Activated T-helper 17 cell treated with anti-CD3 and anti-CD28 coated beads, Interleukin-2, amount 50 U/mL, for 72 hours (primary cell): Measurements from ENCODE around the gene PLPP4. TPM values are rescaled to one million over a fixed set of nuclear protein-coding genes. Genes with fewer than 3 reads are reported as not detected.

ENCODE experiments used
- ATAC-seq: fragments of 150-1000 bp; cut with Tn5 transposase; replicated peaks from 2 replicates; pipeline ENCODE4 v1.10.0; 2021; ENCODE audit warnings: mild to moderate bottlenecking, moderate library complexity
- H3K27ac Mint-ChIP-seq: one replicate; pipeline ENCODE4 v1.8.0; 2022; ENCODE audit warnings: mixed read lengths
- H3K27me3 Mint-ChIP-seq: one replicate; pipeline ENCODE4 v1.8.0; 2022; ENCODE audit warnings: mixed read lengths
- H3K36me3 Mint-ChIP-seq: one replicate; pipeline ENCODE4 v1.8.0; 2022; ENCODE audit warnings: low read depth, mild to moderate bottlenecking, mixed read lengths
- H3K4me1 Mint-ChIP-seq: one replicate; pipeline ENCODE4 v1.8.0; 2022; ENCODE audit warnings: mixed read lengths
- H3K4me3 Mint-ChIP-seq: one replicate; pipeline ENCODE4 v1.8.0; 2022; ENCODE audit warnings: mild to moderate bottlenecking, mixed read lengths
- H3K9me3 Mint-ChIP-seq: one replicate; pipeline ENCODE4 v1.8.0; 2022; ENCODE audit warnings: mixed read lengths
- total RNA-seq, 2 donors: library from RNA; stranded (reverse); gene quantifications; one replicate each; pipeline ENCODE4 v1.2.3, GENCODE V29; 2022

PLPP4 gene
- total RNA-seq, 2 donors from 2014 or later: not detected

- no peaks in the 10 kb centered on the region for H3K4me1 Mint-ChIP-seq
- H3K36me3 Mint-ChIP-seq: no peaks in the 10 kb centered on the region
- no peak overlapping the region for H3K4me3 Mint-ChIP-seq
- peaks cover 9% of the 10 kb centered on the region for H3K9me3 Mint-ChIP-seq
- H3K27ac Mint-ChIP-seq: no peak overlapping the region
- ATAC-seq: no peak
- peaks cover 3% of the 10 kb centered on the region for H3K27me3 Mint-ChIP-seq
Observed at GRCh38 chr10:120578890-120579289, 121.9 kb downstream of the PLPP4 start.

DNA sequence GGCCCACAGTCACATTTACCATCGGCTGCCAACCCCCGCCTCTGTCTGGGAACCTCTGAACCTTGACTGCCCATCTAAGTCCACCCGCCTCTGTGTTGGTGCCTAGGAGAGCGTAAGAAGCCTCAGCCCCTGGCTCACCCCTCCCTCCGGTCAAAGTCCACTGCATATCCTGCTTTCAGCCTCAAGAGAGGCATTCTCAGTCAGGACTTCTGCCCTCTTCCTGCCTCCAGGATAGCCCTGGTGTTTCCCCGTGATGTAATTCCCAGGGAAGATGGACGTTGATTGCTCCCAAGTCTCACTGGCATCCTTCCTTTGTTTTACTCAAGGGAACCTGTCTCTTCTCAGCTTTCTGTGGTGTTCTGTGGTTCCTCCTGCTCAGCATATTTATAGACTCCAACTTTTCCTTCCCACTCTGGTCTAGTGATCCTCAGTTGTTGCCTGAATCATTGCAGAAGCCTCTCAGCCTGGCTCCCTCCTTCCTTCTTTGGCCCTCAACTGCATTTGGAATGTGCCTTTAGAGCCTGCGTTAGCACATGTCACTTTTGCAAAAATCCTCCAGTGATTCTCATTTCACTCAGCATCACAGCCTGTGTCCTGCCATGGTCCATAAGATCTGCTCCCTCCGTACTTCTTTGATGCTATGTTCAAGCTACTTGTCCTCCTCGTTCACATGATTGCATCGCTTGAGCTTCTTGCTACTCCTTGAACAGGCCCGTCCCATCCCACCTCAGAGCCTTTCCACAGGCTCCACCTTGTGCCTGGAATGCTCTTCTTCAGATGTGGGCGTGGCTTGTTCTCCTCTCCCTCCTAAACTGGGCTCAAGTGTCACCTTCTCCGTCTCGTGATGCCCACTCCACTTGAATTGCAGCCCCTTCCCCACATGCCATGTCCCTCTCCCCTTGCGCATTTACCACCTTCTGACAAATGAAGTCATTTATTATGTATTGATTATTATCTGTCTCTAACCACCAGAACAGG is 124.2 kb downstream of the PLPP4 start:
- H3K27ac Mint-ChIP-seq: no peak overlapping the region
- H3K4me3 Mint-ChIP-seq: no peak overlapping the region
- no peaks in the 10 kb centered on the region for H3K27me3 Mint-ChIP-seq
- H3K36me3 Mint-ChIP-seq: no peaks in the 10 kb centered on the region
- ATAC-seq: no peak
- peaks cover 3% of the 10 kb centered on the region for H3K9me3 Mint-ChIP-seq
- H3K4me1 Mint-ChIP-seq: no peaks in the 10 kb centered on the region

DNA sequence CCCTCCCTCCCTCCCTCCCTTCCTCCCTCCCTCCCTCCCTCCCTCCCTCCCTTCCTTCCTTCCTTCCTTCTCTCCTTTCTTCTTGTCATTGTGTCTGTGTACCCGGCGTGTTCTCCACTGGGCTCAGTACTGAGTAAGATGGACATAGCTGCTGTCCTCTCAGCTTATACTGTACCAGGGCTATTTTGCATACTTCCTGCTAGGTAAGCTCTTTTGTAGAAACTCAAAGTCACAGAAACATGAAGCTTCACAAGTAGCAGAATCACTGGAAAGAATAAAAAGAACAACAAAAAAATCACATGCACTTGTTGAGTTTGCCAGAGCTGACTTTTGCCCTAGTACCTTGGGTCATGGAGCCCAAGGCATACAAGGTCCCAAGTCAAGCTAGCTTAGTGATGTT is 125.7 kb downstream of the PLPP4 start:
- H3K4me3 Mint-ChIP-seq: no peak overlapping the region

DNA sequence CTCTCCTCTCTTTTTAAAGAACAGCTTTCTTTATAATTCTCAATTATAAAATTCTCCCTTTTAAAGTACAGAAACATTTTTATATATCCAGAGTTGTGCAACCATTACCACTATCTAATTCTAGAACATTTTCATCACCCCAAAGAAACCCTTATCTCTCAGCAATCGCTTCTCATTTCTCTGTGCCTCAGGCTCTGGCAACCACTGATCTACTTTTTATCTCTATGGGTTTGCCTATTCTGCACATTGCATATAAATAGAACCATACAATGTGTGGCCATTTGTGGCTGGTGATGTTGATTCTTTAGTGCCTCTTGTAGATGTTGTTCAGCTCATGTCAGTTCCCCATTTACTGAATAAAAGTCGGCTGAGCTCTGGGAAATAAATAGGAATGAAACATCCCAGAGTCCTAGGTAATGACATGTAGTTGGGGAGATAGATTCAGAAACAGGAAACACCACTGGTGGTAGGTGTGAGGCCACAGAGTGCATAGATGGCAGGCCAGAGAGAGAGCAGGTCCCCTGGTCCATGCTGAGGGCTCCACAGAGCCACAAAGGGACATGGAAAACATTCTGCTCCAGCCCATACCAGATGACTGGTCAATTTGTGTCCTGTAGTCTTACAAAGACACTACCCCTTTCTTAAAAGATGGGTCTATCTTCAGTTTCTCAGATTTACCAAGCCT is 126.5 kb downstream of the PLPP4 start:
- ATAC-seq: no peak
- Mint-ChIP-seq H3K4me3 (no peak overlapping the region), H3K9me3 (no peaks in the 10 kb centered on the region)

More for the DNA sequence above, 125.7 kb downstream of the PLPP4 start:
- Mint-ChIP-seq H3K9me3 (no peaks in the 10 kb centered on the region), H3K36me3 (no peaks in the 10 kb centered on the region), H3K4me1 (no peaks in the 10 kb centered on the region), H3K27me3 (no peaks in the 10 kb centered on the region), H3K27ac (no peak overlapping the region)
- no peak for ATAC-seq

GRCh38 chr10:120584786-120585185 is 127.8 kb downstream of the PLPP4 start:
- H3K27ac Mint-ChIP-seq: no peak overlapping the region
- ATAC-seq: no peak
- H3K4me1 Mint-ChIP-seq: no peaks in the 10 kb centered on the region
- no peaks in the 10 kb centered on the region for H3K9me3 Mint-ChIP-seq
- H3K36me3 Mint-ChIP-seq: no peaks in the 10 kb centered on the region
- H3K27me3 Mint-ChIP-seq: peaks cover 3% of the 10 kb centered on the region
- H3K4me3 Mint-ChIP-seq: no peak overlapping the region

More for the DNA sequence above, 126.5 kb downstream of the PLPP4 start:
- H3K27me3 Mint-ChIP-seq: no peaks in the 10 kb centered on the region
- H3K36me3 Mint-ChIP-seq: no peaks in the 10 kb centered on the region
- no peak overlapping the region for H3K27ac Mint-ChIP-seq
- H3K4me1 Mint-ChIP-seq: no peaks in the 10 kb centered on the region

- Mint-ChIP-seq H3K27me3 (peaks cover 3% of the 10 kb centered on the region), H3K9me3 (no peaks in the 10 kb centered on the region), H3K36me3 (no peaks in the 10 kb centered on the region), H3K4me3 (no peak overlapping the region), H3K27ac (no peak overlapping the region), H3K4me1 (no peaks in the 10 kb centered on the region)
- ATAC-seq: no peak
Observed at GRCh38 chr10:120586471-120586872, 129.4 kb downstream of the PLPP4 start.

- H3K36me3 Mint-ChIP-seq: no peaks in the 10 kb centered on the region
- H3K4me3 Mint-ChIP-seq: no peak overlapping the region
- H3K9me3 Mint-ChIP-seq: peaks cover 2% of the 10 kb centered on the region
- H3K27ac Mint-ChIP-seq: no peak overlapping the region
- H3K27me3 Mint-ChIP-seq: peaks cover 3% of the 10 kb centered on the region
- ATAC-seq: no peak
- H3K4me1 Mint-ChIP-seq: no peaks in the 10 kb centered on the region
Observed at GRCh38 chr10:120587061-120587460, 130.0 kb downstream of the PLPP4 start.

DNA sequence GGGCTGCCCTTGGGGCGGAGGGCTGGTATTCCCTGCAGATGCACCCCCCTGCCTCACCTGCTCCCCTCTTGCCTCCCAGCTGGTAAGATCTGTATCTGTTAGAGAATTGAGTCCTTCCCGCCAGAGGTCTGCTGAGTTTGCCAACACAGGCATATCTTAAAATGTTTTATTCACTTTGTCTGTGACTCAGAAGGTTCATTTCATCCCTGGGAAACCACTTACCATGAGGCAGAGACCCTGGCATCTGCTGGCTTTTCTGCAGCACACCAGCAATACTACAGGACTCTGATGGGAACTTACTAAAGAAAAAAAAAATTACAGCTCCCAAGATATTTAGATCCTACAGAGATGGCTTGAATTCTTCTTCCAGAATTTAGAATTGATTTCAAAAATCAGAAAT is 131.3 kb downstream of the PLPP4 start:
- Mint-ChIP-seq H3K27me3 (peaks cover 3% of the 10 kb centered on the region), H3K27ac (no peak overlapping the region), H3K36me3 (no peaks in the 10 kb centered on the region), H3K4me1 (no peaks in the 10 kb centered on the region), H3K9me3 (peaks cover 3% of the 10 kb centered on the region), H3K4me3 (no peak overlapping the region)
- ATAC-seq: no peak

DNA sequence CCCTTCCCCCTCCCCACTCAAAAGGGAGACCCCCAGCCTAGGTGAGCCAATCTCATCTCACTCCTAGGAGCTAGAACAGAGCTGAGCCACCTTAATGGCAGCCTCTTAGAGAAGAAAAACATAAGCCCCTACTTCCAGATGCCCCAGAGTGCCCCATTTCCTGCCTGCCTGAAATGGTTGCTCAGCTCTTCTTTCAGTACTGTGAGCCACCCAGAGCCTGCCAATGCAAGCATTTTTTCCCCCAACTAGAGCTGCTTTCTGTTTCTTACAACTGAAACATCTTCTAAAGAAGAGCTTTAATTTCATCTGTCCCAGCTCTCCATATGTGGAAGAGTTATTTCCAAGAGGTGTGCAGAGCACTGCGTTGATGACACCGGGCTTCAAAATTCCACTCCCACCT is 136.7 kb downstream of the PLPP4 start:
- H3K4me1 Mint-ChIP-seq: no peaks in the 10 kb centered on the region
- peaks cover 3% of the 10 kb centered on the region for H3K27me3 Mint-ChIP-seq
- H3K9me3 Mint-ChIP-seq: peaks cover 3% of the 10 kb centered on the region
- no peak for ATAC-seq
- no peak overlapping the region for H3K27ac Mint-ChIP-seq
- H3K36me3 Mint-ChIP-seq: no peaks in the 10 kb centered on the region
- H3K4me3 Mint-ChIP-seq: no peak overlapping the region

- Mint-ChIP-seq H3K27ac (no peak overlapping the region), H3K9me3 (no peaks in the 10 kb centered on the region), H3K4me1 (no peaks in the 10 kb centered on the region), H3K36me3 (no peaks in the 10 kb centered on the region), H3K4me3 (no peak overlapping the region), H3K27me3 (no peaks in the 10 kb centered on the region)
- no peak for ATAC-seq
Observed at GRCh38 chr10:120597902-120598301, 140.9 kb downstream of the PLPP4 start.

- H3K4me3 Mint-ChIP-seq: no peak overlapping the region
- no peak for ATAC-seq
- H3K27me3 Mint-ChIP-seq: no peaks in the 10 kb centered on the region
- no peaks in the 10 kb centered on the region for H3K4me1 Mint-ChIP-seq
- H3K27ac Mint-ChIP-seq: no peak overlapping the region
- no peaks in the 10 kb centered on the region for H3K9me3 Mint-ChIP-seq
- H3K36me3 Mint-ChIP-seq: no peaks in the 10 kb centered on the region
Observed at GRCh38 chr10:120598386-120598785, 141.4 kb downstream of the PLPP4 start.

- Mint-ChIP-seq H3K27me3 (no peaks in the 10 kb centered on the region), H3K36me3 (no peaks in the 10 kb centered on the region), H3K4me1 (no peaks in the 10 kb centered on the region), H3K9me3 (no peaks in the 10 kb centered on the region), H3K27ac (no peak overlapping the region), H3K4me3 (no peak overlapping the region)
- ATAC-seq: no peak
Observed at GRCh38 chr10:120599200-120599724, 142.2 kb downstream of the PLPP4 start.

DNA sequence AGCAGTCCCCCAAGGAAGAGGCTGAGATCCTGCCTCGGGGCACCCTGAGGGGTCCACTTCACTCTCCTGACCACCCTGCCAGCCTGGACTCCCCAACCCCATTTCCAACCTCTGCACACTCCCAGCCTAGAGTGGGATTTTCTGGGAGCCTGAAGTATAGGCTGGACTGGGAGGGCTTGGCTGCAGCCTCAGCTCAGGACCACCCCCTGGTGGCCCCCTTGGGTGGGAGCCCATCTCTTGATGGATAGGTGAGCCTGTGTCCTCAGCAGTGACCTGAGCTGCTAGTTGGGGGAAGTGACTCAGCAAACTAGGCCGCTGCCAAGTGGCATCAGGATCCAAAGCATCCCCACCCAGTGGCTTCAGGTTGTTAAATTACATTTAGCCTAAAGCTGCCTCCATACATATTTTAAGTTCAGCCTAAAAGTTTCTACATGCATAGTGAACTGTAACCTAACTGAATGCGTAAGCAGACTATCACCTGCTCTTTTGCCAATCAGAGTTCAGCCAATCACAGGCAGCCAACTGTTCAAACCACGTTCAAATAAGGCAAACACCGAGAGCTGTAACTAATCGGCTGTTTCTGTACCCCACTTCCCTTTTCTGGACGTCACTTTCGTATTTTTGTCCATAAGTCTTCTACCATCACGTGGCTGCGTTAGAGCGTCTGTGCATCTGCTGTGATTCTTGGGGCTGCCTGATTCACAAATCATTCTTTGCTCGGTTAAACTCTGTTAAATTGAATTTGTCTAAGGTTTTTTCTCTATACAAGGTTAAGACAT is 144.0 kb downstream of the PLPP4 start:
- Mint-ChIP-seq H3K4me1 (no peaks in the 10 kb centered on the region), H3K4me3 (no peak overlapping the region), H3K27ac (no peak overlapping the region), H3K36me3 (no peaks in the 10 kb centered on the region), H3K9me3 (no peaks in the 10 kb centered on the region), H3K27me3 (no peaks in the 10 kb centered on the region)
- no peak for ATAC-seq

DNA sequence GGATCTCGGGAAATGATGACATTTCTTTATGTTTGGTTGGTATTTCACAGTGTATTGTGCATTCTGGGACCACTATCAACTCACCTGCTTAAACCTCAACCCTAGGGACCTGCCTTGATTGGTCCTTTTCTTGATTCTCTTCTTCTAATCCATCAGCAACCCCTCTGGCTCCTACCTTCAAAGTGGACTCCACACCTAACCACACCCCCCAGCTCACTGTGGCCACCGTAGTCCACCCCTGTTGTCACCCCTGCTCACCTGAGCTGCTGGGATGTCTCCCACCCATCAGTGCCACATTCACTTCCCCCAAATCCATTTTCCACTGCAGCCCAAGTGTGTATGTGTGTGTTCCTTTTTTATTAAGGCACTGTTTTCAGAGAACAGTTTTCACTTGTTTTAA is 145.0 kb downstream of the PLPP4 start:
- ATAC-seq: no peak
- Mint-ChIP-seq H3K9me3 (peaks cover 4% of the 10 kb centered on the region), H3K27ac (no peak overlapping the region), H3K36me3 (no peaks in the 10 kb centered on the region), H3K4me1 (no peaks in the 10 kb centered on the region), H3K4me3 (no peak overlapping the region), H3K27me3 (no peaks in the 10 kb centered on the region)
